Esophagus muscularis mucosa (tissue), 4 donors: ENCODE measurements around the gene EVA1C.

Experiments
- EP300 ChIP-seq: sonication (generic); formaldehyde crosslinking; IDR thresholded peaks from one replicate; pipeline ENCODE4 v1.6.1; 2017; ENCODE audit warnings: antibody characterized with exemption
- POLR2A ChIP-seq: fragments of 450-650 bp; IDR thresholded peaks from one replicate; pipeline ENCODE4 v1.6.1; 2017; ENCODE audit warnings: antibody characterized with exemption, moderate library complexity, mild to moderate bottlenecking, low read depth
- POLR2AphosphoS5 ChIP-seq, 2 donors: sonication (generic); formaldehyde crosslinking; IDR thresholded peaks; one replicate each; pipeline ENCODE4 v1.6.1; 2017; ENCODE audit warnings: antibody characterized with exemption in 2 of 2
- TF ChIP-seq, protein P1 (sequence below), 3 experiments: fragments of 200-600 bp in 2 of 3; fragments of 450-650 bp in 1 of 3; sonication (generic) in 2 of 3; IDR thresholded peaks; one replicate each; pipeline ENCODE4 v1.5.1; 2017 to 2019; ENCODE audit warnings: antibody characterized with exemption in 3 of 3, mild to moderate bottlenecking in 2 of 3, moderate library complexity in 1 of 3

DNA sequence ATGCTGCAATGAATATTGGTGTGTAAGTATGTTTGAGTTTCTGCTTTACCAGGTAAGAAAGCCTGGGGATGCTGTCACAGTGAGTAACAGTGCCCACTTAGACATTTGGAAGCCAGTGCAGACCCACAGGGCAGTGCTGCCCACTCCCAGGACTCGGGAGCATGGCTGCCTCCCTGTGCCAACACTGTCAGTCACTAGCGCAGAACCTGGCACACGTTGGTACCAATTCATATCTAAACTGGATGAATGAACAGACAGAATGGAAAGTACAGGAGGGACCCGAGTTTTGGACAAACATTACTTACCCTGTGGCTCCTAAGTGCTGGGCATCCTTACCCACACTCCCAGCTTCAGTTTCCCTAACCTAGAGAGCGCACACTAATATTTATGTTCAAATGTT is 1.6 kb upstream of the EVA1C start:
- TF ChIP-seq, protein P1, sequence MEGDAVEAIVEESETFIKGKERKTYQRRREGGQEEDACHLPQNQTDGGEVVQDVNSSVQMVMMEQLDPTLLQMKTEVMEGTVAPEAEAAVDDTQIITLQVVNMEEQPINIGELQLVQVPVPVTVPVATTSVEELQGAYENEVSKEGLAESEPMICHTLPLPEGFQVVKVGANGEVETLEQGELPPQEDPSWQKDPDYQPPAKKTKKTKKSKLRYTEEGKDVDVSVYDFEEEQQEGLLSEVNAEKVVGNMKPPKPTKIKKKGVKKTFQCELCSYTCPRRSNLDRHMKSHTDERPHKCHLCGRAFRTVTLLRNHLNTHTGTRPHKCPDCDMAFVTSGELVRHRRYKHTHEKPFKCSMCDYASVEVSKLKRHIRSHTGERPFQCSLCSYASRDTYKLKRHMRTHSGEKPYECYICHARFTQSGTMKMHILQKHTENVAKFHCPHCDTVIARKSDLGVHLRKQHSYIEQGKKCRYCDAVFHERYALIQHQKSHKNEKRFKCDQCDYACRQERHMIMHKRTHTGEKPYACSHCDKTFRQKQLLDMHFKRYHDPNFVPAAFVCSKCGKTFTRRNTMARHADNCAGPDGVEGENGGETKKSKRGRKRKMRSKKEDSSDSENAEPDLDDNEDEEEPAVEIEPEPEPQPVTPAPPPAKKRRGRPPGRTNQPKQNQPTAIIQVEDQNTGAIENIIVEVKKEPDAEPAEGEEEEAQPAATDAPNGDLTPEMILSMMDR (IDR thresholded peaks at IDR 0.05) = no peak
- TF ChIP-seq POLR2A (no peak), POLR2AphosphoS5 (IDR thresholded peaks at IDR 0.05) (no peak), EP300 (no peak)
